Measurements from ENCODE around the gene CRK.
A peak's percentile ranks its signal among the peaks of the same experiment; 100 is the strongest.

The CRK gene

DNA sequence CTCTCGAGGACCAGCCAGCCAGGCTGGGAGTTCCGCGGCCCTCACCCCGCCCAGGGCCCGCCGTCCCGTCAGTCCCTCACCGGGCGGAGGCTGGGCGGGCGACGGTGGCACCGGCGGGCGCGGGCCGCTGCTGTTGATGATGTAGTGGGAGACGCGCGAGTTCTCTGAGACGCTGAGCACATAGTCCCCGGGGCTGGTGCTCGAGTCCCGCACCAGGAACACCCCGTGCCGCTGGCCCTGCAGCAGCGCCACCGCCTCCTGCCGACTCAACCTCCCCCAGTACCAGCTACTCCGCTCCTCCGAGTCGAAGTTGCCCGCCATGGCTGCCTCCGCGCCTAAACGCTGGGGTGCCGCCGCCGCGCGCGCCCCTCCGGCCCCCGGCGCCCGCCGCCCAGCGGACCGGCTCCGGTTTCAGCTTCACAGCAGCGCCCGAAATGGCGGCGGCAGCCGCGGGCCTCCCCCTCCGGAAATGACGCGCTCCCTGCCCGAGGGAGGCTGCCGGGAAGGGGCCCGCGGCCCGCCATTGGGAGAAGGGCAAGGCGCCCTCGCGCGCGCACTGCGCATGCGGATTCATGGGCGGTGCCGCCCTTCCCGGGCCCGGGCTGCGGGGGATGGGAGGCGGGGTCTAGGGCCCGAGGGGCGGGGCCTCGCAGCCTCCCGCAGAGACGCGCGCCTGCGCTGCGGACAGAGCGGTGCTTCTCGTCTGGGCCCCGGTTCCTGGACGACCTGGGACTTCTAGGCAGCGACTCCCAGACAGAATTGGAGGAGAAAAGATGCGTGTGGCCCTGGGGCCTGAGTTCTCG, at the start of gene CRK:
TSS of gene CRK (minus strand) at position 436 of the 803 bp plus-strand sequence. CDS start at position 321, 115 bp downstream.
- DNase-seq, result peak; percentile 95

DNA sequence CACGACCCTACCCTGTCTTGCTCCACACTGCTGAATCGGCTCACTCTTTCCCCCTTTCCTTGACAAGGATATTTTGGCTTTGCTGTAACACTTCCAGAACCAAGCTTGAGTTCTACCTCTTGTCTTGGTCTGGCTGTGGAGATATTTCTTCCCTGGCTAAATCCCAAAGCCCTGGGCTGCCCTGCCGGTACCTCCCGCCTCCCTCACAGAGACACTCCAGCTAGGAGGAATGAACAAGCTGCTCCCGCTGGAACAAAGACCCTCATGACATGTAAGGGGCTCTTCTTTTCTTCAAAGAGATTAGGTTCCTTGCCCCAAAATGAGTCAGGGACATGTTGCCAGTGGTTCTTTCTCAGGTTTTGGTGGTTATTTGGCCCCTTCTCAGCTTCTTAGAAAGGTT, 49.6 kb upstream of the CRK start:
- DNase-seq, result no peak

DNA sequence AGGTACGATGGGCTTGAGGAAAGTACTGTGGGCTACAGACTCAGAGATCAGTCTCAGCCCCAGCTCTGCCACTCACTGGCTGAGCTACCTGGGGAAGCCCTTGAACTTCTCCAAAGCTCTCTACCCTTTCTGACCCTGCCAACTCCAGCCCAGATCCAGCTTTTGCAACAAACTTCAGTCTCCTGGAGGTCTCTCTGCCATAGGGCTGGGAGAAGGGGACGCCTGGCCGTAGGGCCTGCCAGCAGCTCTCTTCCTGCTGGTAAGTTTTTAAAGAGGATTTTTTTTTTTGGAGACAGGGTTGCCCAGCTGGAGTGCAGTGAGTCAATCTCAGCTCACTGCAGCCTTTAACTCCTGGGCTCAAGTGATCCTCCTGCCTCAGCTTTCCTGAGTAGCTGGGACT, 48.8 kb upstream of the CRK start:
- no peak for DNase-seq

DNA sequence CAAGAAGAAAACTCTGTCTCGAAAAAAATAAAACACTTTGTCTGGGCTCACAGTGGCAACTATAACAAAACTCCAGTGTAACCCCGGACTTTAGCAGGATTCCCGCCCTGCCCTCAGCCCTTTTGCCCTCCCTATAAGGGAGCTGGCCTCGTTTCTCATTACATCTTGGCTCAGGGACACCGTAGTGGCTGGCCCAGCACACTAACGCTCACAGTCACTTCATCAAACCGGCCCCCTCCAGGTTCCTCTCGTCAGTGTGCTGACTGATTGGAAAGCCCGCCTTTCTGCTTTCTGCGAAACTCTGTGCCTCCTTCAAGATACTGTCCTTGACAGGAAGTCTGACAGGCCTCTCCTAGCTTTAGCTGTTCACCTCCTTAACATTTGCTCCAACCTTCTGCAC, 47.7 kb upstream of the CRK start:
- DNase-seq, result no peak

DNA sequence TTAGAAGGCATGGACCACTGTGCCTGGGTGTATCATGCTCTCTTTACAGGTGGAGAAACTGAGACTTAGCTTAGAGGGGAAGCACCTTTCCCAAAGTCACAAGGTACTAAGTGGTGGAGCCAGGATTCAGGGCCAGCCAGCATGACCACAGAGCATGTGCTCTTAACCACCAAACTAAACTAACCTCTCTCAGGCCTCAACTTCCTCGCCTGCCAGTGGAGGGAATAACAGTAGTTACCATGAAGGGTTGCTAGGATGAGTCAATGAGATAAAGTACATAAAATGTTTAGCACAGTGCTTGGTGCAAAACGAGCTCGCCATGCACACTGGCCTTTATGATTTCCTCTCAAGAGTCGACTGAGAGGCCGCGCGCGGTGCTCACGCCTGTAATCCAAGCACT, 42.8 kb upstream of the CRK start:
- DNase-seq, result no peak

DNA sequence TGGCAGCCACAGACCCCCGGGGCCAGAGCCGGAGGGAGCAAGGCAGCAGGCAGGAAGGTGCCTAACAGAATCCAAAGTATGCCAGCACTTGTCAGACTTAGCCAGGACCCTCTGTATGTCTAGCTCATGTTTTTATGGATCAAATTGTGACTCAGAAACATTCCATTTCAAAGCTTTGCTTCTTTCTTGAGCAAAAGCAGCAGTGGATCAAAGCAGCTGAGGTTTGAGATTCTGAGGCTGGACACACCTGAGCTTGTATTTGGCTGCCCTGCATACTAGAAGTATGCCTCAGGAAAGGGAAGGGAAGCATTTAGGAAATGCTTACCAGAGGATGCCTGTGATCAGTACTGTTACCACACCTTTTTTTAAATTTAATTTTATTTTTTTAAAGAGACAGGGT, 42.2 kb upstream of the CRK start:
- no peak for DNase-seq

DNA sequence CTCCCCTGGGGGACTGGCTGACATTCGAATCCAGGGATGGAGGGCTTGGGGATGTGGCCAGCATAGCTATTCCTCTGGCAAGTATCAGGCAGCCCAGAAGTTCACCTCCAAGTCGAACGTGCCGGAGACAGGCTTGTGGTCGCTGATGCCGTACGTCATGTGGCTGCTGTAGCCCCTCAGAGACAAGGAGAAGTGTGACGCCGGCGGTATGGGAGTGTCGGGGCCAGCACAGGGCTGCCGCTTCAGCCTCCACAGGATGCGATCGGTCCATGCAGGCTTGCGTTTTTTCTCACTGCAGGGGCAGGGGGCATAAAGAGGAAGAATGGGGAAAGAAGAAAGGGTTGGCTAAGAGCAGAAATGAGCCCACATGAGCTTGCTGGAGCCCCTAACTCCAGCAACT, 41.8 kb upstream of the CRK start:
- no peak for DNase-seq

DNA sequence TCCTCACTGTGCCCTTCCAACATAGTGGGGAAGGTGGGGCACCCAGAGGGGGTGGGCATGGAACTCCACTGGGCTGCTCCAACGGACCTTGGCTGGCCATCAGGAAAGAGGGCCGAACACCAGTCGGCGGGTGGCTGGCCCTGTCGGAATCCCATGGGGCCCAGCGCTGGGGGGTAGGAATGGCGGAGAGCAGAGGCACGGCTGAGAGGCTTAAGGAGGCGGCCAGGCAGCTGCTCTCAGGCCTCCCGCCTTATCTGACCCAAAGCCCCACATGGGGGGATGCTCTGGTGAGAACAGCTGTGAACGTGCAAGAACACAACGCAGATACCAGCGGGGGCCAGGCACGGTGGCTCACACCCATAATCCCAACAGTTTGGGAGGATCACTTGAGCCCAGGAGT, 40.8 kb upstream of the CRK start:
- no peak for DNase-seq

DNA sequence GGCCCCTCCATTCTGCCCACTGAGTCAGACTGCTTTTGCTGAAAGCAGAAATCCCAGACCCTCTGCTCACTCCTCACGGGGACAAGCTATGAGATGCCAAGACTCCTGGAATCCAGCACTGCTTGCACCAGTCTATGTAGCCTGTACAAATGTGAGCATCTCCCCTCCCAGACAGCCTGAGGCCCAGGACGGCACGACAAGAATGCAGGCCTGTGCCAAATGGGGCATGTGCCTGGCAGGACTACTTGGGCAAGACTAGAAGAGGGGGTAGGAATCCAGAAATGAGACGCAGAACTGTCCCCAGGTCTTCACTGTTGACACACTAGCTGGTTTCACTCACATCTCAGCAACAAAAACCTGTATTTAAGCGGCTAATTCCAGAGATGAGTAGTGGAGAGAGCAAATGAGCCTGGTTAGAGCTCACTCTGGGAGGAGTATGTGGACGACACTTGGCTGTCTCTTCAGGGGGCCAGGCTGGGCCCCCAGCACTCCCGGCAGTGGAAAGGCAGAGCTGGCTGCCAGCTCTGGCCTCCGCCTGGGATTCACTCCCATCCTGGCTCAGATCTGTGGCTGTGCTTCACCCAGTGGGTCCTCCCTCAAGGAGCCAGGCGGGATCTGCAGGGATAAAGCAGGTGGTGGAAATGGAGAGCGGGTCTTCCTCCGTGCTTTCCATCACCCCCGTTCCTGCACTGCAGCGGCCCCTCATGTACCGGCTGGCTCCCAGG, 39.4 kb upstream of the CRK start:
- DNase-seq, result no peak

DNA sequence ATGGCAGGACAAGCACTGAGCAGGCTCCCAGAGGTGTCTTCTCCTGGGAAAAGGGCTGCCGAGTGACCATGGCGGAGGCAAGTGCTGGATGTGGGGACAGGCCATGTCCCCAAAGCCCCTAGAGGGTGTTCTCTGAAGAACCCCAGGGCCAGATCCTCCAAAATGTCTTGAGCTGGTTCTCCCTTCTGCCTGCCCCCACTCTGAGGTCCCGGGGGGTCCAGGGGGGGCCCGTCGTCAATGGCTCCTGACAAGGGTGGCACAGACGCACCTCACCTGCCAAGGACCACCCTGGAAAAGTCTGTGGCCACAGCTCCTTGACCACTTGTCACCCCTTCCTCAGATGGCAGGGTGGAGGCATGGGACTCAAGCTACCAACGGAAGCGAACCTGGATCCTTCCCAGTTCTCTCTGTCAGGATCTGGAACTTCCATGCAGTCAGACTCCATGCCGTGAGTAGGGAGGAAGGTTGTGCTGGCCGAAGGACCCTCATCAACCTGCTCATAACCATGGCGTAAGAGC, 38.8 kb upstream of the CRK start:
- no peak for DNase-seq

DNA sequence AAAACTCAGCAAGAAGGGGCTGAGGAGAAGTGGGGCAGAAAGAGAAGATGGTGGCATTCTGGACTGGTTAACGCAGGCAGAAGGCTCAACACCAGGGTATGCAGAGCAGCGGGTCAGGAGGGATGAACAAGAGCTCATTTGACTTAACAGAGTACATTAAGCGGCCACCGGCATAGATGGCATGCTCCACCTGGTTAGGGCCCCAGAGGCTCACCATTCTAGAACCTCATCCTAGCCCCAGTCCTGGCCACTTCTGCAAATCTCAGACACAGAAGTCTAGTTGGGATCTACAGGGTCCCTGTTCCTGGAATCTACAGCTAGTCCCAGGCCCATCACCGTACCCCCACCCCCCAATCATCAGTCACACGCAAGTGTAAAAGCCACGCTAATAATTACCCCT, 38.2 kb upstream of the CRK start:
- DNase-seq, result no peak

DNA sequence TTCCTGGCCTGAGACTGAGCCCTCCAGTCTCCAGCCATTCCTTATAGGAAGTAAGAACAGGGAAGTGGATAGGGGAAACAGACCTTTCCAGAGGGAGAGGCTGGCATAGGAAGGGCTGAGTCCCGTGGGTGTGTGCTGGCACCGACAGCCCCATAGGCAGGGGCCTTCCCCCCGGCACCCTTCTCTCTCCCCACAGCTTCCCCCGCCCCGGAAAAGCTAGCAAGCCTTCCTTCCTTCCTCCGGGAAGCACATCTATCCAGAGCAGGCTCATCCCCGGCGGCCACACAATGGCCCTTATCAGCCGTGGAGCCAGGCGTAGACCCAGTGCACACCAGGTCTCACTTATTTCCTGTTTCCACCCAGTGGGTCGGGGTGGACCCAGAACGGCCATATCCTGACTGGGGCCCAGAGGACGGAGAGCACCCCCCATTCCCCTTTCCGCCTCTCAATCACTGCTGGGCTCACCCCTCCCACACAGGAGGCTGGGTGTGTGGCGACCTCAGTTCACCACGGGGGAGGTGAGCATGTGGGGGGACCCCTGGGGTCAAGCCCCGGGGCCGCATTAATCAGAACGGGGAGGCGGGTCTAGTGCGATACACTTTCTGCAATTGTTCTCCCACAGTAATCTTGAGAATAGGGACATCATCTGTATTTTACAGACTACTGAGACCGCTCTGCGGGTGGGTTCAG, 37.4 kb upstream of the CRK start:
- no peak for DNase-seq

DNA sequence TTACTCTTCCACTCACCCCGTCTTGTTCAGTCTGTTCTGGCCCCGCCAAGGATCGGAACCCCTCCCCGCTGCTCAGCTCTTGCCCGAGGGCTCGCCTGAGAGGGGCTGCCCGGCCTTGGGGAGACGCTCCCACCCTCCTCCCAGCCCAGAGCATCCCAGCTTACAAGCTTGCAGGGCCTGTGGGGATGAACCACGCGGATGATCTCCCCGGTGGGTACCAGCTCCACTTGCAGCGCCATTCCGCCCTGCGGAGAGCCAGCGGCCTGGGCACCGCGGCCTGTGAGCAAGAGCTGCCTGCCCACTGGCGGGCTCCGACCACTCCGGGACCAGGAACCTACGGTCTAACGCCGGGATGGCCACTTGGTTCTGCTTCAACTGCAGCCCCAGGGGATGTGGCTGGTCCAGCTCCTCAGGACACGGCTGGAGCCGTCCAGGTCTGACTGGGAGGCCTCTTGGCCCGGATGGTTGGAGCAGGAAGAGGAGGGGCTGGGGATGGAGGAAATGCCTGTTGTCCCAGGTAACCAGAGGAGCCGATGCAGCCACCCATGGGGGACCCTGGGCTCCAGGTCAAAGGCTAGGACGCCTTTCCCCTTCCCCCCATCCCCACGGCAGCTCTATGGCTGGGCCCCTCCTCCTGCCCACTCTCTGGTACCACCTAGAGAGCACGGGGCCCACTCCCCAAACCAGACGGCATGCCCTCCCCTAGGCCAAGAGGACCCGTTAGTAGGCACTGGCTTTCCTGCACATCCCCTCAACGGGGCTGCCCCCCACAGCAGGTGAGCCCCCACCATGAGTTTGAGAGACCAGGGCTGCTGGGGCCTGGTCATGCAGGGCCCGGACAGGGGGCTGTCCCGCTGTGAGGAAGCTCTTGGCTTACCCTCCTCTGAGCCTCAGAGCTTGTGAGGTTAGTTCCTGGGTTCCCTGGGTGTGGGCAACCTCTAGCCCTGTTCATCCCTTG, 36.5 kb upstream of the CRK start, which contains the start of gene MYO1C:
TSS of gene MYO1C (minus strand) at position 438 of the 958 bp plus-strand sequence. CDS start at position 239, 199 bp downstream.
- no peak for DNase-seq

DNA sequence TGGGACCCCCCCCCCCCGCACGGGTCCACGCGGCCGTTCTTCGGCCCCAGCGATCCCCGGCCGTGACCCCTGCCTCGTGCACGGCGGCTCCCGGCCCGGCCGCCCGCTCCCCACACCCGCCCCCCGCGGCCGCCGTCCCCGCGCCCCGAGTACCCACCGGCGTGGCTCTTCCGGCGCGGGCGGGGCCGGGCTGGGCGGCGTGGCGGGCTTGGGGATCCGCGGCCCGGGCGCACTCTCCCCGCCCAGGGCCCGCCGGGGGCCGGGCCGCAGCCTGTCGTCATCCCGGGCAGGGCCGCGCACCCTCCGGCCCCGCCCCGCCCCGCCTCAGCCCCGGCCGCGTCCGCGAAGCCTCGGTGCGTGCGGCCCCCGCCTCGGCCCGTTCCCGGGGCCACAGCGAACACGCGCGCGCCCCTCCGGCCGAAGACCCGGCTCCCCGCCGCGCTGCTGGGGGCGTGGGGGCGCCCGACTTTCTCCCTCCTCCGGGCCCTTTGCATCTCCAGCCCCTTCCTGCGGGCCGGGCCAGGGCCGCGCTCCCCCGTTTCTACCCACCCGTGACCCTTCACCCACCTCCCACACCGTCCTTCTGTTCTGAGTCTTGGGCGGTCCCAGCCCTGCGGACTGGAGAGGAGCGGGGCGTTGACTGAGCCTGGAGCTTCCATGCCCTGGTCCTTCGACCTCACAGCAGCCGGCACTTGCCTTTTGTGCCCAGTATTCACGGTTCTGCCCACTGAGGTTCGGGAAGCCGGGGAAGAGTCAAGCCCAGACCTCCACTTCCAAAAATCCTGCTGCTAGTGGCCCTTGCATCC, 35.6 kb upstream of the CRK start:
- no peak for DNase-seq

DNA sequence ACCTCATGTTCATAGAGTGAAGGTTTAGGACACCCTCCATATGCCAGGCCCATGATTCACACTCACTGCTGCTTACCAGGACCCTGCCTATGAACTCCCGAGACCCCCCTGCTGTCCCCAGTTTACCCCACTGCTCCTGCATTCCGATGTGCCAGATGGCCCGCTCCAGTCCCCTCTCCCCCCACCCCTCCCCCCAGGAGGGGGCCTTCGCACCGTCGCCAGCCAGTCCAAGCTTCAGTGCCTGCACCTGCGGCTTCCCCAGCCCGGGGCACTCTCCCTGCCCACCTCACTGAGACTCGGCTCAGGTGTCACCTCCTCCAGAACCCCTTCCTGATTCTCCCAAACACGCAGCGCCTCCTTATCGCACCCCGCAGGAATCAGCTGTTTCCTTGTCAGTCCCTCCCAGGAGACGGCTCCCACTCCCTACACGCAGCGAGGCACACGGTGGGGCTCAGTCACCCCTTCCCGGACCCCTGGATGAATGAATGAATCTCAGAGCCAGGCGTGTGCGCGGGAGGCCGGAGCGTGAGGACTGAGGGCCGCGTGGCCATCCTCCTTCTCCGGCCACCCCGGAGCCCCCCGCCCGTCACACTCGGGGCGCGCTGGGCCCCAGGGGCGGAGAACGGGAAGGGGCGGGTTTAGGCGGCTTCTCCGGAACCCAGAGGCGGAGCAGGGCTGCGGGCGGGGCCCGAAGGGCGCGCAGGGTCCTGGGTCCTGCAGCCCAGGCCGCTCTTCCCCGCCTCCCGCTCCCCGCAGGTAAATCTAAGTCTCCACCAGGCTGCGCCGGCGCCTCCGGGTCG, 34.8 kb upstream of the CRK start:
- peak; percentile 25 for DNase-seq

DNA sequence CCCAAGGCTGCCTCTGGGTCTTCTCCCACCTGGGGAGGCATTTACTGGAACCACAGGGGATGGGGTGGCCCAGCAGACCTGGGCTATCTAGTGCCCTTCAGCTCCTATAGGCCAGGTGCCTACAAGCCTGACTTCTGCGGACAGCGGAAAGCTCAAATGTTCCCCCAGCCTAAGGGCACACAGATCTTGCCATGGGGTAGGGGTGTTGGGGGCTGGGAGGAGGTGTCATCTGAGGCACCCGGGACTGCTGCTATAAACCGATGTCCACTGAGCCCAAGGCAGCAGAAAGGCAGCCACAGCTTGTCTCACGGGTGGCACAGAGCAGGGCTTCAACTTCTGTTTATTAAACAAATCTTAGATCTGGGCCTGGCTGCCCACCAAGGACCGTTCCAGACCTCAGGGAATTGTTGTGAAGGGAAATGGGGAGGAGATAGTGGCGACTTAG, 32.8 kb upstream of the CRK start:
- DNase-seq, result no peak

DNA sequence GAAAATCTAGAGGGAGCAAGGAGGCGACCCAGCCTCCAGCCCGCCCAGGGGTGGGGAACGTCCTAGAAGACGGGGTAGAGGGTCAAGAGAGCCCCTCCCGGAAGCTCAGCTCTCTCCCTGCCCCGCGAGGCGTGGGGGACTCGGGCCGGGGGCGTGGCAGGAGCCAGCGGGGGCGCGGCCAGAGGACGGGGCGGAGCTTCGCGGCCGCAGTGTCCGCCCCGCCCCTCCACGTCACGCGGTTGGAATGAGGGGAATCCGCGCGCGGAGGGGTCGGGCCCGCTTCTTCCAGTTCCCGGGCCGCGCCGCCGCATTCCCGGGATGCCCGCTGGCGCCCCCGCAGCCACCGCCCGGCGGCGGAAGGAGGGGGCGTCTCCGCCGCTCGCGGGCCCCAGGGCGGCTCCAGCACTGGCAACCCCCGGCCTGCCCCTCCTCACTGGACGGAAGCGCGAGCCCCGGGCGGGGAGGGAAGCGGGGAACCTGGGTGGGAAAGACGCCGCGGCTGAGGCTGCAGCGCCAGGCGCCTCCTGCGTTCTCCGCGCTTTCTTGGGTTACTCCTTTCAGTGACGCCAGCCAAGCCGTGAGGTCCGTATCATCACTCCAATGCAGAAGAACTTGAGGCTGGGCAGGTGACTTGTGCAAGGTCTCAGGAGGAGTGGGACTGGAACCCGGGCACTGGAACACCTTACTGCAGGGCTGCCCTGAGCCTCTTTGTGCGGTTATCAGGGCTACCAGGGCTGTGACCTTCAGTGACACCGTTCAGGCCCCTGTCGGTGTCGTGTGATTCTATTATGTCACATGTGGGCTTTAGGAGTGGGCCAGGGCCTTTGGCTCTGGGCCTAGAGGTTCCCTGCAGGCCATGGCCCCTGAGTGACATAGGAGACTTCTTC, 32.1 kb upstream of the CRK start:
- peak; percentile 53 for DNase-seq

DNA sequence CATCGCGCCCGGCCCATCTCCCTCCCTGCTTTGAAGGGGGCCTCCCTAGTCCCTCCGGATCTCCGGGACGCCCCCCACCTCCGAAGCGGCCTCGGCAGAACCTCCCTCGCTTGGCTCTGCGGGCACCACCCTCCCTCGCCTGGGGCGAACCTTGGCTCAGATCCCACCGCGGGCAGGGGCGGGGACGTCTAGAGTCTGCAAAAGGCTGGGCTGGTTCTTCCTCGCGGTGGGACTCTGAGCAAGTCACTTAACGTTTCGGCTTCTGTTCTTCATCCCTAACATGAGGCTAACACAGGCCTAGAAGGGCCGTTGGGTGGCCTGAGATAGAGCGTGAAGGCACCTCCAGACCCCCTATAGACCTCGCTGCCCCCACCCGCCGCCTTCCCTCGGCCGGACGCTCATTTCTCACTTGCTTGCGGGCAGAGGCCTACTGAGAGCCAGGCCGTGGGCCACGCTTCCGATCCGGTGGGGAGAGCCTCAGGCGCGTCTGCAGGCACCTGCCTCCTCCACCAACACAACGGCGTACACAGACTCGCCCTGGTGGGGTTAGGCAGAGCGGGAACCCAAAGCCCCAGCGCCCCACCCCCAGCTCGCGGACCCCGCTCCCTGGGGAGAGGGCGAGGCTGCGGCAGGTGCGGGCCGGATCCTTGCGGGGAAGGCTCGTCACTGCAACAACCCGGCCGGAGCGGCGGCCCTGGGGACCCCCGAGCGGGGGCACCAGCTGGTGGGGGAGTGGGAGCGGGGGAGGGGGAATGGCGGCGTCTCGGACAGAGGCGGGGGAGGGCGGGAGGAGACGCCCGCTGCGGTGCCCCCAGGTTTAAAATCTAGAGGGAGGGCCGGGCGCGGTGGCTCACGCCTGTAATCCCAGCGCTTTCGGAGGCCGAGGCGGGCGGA, 31.0 kb upstream of the CRK start:
- DNase-seq, result no peak

Measured in GDM1 (cell line).